NCI-H146 (cell line): ENCODE results near the gene ARVCF.

Experiments used
- DNase-seq: peaks from one replicate; lab custom pipeline; 2025; lab: John Stamatoyannopoulos, UW

Gene ARVCF

DNA sequence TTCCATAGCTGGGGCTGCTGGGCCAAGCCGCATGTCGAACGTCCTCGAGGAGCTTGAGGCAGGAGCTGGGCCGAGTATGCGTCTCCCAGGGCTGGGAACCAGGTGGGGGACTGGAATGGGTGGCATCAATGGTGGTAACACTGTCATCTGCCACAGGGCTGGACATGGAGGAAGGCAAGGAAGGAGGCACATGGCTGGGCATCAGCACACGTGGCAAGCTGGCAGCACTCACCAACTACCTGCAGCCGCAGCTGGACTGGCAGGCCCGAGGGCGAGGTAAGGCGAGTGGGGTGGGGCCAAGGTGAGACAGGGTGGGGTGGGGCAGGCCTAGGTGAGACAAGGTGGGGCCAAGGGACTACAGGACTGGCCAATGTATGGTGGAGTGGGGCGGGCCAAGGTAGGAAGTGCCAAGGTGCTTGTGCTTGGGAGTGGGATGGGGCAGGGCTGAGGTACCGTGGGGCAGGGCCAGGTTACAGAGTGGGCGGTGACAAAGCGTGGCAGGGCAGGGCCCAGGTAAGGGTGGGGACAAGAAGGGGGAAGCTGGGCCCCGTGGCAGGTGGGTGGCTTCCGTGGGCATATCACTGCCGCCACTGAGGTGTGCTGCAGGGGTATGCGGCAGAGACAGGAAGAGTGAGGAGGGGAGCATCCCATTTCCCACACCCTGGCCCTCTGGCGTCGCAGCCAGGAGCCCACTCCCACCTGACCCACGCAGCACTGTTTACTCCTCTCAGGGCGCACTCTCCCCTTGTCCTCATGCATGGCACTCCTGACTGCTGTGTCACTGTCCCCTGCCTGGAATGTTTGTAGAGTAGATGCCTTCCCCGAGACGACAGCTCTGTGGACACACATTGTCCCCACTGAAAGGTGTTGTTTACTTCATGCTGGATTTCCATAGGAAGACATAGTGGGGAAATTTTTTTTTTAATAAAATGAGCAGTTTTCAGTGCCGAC is 36.0 kb upstream of the ARVCF start:
- DNase-seq: no peak

DNA sequence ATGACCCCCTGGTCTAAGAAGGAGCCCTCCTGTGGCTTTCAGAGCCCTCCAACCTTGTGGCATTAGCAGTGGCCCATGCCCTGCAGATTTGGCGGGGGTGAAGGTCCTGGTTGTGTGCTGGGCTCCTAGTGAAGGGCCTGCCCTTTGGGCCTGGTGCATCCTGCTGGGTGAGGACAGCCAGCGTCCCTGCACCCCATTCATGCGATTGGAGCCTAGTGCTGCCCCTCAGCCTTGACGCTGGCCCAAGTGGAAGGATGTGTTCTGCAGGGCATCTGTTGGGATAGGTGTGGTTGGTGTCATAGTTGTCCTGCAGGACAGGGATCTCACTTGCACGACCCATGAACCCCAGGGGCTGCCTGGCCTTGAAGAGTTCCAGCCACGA is 35.3 kb upstream of the ARVCF start:
- DNase-seq: no peak

DNA sequence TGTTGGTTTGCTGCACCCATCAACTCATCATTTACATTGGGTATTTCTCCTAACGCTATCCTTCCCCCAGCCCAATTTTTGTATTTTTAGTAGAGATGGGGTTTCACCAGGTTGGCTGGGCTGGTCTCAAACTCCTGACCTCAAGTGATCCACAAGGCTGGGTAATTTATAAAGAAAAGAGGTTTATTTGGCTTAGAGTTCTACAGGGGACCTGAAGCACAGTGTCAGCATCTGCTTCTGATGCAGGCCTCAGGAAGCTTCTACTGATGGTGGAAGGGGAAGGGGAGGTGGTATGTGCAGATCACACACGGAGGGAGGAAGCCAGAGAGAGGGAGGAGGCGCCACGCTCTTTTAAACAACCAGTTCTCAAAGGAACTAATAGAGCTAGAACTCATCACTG is 30.1 kb upstream of the ARVCF start:
- DNase-seq: no peak

DNA sequence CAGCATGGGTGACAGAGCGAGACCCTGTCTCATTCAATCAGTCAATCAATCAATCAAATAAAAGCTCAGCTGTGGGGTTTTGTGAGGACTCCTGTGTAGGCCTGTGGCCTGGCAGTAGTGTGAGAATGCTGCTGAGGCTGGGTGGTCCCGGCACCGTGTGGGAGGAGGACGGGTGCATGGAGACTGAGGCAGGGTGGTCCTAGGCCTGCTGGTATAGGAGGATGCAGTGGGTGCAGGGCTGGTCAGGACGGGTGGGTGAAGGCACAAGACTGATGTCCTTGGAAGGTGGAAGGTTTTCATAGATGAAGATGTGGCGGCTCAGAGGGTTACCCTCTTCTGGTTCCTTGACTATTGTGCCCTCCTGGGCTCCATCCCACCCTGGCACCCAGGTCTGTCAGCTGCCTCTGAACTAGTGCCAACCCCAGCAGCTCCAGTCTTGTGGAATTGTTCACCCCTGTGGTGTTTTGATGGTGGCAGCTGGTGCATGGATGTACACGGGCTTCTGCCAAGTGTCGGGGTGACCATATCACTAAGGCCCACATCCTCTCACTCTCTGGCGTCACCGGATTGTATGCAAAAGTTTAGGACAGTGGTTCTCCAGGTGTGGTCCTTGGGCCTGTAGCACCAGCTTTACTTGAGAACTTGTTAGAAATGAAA is 28.0 kb upstream of the ARVCF start:
- no peak for DNase-seq

DNA sequence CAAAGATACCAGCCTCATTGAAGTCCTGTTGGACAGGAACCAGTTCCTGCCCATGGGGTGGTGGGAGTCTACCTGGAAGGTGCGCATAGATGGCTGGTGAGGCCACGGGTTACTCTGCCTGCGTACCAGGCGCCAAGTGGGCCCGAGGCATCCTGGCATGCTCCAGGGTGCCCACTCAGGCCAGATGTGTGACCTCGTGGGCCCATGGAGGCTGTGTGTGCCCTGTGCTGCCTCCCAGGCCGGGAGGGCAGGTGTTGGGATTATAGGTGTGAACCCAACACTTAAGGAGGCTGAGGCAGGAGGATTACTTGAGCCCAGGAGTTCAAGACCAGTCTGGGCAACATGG is 27.3 kb upstream of the ARVCF start:
- DNase-seq: no peak

DNA sequence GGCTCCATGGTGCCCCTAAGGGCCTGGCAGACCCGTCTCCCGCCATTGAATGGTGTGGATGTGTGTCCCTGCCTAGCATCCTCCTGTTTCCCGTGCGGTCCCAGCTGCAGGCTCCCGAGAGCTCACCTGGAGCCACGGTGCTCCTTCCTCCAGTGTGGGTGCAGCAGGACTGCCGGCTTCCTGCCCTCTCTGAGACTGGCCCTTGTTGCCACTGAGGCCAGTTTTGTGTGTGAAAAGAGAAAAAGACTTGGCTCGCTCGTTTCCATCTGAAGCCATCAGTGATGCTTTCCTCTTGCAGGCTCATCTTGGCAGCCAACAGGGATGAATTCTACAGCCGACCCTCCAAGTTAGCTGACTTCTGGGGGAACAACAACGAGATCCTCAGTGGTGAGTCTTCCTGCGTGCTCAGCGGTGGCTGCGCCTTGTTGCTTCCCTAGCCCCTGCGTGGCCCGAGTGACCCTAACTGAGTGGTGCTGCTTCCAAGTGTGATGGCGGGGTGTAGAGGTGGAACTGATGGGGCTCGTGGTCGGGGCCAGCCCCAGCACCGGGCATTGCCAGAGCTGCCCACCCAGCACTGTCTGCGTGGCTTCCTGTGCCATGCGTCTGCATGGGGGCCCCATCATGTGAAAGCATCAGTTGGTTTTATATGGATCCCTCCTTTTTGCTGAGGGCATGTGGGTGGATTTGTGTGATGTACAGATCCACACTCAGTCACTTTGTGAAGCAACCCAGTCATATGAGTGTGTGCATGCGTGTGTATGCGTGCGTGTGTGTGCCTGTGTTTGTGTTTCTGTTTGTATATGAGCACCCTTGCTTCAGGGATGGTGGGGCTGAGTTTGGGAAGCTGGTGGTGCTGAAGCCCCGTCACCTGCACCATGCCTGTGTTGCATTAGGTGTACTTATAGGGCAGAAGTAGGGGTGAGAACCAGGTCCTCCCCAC is 26.7 kb upstream of the ARVCF start:
- DNase-seq: no peak

DNA sequence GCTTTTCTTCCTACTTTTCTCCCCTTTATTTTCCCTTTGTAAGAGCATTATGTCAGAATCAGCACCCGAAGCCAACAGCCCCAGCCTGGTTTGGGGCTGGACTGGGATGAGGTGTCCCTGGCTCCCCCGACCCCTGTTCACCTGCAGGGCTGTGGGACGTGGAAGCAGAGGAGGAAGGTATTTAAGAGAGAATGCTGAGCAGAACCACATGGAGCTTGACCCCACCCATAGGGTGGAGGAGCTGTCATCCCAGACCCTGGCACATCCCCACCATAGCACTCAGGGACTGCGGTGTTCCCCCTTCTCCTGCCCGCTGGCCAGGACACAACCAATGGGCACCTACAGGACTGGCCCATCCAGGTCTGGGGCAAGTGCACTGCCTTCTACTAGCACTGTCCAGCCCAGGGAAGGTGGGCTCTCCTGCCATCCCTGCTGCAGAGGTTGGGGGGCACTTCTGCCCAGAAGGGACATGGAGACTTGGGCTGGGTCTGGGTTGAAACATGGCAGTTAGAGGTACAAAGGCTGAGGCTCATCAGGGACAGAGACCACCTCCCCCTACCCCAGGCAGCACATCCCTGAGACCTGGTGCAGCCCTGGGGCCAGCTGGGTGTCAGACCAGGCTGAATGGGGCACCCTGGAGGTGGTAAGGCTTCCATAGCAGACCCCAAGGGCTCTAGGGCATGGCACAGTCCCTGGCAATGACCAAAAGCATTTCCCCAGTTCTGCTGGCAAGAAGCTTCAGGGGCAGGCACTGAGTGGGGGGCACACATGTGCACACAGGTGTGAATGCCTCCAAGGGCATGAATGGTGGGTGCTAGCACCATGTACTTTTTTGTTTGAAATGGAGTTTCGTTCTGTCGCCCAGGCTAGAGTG is 23.9 kb upstream of the ARVCF start:
- no peak for DNase-seq

DNA sequence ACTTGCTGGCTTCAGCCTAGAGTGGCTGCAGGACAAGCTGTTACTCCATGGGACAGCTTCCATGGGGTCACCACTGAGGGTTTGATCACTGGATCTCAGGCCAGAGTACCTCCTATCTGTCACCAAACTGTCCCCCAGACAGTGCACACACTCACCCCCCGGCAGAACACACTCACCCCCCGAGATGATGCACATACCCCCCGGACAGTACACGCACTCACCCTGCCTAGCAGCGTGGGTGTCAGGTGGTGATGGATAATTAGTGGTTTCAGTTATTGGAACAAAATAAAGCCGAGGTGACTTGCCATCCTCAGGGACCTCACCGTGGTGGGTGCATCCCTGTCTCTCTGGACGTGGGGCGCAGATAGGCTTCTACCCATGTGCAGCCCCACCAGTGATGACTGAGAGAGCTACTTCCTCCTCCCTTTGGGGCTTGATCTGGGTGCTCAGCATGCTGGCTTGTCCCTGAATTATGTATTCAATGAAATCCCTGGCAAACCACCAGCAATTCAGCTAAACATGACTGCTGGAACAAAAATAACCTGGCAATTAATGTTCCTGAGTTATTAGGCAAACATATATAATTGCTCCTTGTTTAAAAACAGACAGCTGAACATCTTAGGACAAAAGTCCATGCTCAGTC is 23.2 kb upstream of the ARVCF start:
- DNase-seq: peak; percentile 58

DNA sequence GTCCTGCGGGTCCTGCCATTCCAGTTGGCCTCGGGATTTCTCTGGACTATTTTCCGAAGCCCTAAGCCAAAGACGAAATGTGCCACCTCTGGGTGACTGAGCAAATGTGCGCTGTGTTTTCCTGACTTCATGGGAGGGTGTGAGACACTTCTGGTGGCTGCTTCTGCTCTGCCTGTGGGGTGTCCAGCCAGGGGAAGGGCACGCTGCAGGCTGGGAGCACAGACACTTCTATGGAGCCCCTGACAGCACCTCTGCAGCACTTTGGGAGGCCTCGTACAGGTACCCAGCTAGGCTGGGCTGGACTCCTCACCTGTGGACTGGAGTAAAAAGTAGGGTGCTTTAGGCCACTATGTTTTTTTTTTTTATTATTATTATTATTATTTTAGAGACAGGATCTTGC is 22.0 kb upstream of the ARVCF start:
- no peak for DNase-seq

DNA sequence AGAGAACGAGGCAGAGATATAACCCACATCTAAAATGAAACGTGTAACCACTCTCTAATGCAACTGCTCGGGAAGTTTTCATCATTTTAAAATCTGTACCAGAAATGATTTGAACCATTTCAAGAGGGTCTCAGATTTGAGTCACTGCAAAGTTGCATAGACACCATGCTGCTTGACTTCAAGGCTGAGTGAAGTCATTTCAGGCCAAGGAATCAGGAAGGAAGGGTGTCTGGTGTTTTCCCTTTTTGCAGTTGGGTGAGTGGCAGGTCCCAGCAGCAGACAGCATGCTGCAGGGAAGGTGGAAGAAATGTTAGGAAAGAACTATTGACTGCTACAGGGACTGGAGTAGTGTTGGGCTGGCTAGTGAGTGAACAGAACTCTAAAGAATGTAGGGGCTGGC is 20.8 kb upstream of the ARVCF start:
- no peak for DNase-seq

DNA sequence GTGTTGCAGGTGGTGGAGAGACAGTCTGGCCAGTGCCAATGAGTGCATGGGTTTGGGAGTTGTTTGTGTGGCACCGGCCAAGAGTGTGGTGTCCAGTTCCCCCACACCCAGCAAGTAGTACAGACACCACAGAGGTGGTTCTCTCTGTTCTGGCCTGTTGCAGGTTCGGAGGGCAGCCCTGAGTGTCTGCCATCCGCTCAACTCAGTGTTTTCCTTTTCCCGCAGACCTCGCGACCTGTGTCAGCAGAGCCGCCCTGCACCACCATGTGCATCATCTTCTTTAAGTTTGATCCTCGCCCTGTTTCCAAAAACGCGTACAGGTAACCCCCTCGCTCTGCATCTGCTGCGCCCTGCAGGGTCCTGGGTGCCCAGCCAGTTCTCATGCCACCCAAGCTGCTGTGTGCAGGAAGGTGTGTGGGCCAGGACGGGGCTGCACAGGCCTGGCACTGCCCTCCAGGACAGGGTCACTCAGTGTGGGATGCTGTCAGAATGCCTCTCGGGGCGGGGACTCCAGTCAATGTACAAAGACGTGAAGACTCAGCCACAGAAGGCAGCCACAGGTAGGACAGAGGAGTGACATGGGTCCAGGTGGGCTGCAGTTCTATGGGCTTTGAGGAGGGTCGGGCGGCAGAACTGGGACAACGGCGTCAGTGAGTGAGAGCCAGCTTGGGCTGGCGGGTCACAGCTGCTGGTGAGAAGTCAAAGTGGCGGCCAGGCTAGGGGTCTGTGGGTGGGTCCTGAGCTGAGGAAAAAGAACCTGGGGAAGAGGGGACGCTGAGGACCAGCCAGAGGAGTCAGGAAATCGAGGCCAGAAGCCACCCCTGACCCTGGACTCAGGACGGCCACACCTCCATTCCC is 20.1 kb upstream of the ARVCF start:
- no peak for DNase-seq

DNA sequence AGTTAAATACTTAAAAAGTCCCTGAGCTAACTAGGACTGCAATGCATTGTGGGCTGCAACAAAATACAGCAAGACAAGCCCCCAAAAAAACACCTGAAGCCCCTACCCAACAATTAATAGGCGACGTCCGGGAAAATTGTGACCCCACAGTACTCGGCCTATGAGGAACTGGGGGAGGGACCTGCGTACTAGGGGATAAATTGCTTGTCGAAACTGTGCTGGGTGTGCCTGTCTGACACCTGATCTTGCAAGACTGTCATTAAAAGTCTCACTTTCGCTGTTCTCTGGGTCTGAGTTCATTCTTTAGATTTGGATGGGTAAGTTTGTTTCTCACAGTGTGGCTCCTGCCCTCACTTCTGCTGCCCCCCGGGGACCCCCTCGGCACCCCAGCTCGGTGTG is 19.5 kb upstream of the ARVCF start:
- no peak for DNase-seq

DNA sequence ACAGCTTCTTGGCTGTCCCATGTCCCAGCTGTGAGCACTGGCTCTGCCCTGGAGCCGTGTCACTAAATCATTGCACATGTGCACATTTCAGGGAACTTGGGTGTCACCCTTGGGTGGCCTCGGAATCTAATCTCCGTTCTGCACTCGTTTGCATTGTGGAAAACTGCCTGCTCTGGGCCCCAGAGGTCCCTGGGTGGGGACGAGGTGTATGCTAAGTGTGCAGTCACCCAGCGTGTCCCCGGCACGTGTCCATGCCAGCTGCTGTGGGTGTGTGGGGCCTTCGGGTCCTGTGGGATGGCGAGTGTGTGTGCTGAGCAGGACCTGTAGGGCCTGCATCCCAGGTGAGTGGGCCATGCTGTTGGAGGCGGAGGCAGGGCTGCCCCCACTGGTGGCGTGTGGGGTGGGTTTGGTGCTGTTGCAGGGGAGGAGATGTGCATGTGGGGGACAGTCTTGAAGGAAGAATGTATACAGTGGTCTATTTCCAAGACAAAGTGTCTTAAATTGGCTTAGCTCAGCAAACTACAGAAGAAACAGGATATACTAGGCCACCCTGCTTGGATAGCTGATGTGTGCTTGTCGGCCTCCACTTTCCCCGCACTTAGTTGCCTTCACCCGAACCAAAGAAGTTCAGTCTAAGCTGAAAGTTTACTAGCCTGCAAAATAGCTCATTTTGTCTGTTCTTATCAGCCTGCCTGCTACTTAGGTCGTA is 18.9 kb upstream of the ARVCF start:
- DNase-seq: no peak

DNA sequence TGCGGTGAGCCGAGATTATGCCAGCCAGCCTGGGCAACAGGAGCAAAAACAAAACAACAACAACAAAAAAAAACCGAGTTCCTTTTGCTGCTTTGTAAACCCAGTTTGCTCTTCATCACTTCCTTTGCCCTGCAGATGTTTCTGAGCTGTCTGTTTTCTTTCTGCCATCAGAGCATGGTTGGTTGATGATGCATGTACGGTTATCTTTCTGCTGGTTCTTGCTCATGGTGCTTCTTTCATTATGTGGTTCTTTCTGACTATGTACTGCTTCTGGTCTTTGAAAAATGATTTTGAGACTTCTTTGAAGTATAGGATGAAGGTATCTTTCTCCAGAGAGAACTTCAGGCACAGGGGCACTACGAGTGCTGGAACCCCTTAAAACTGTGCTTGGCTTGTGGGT is 17.5 kb upstream of the ARVCF start:
- DNase-seq: no peak

DNA sequence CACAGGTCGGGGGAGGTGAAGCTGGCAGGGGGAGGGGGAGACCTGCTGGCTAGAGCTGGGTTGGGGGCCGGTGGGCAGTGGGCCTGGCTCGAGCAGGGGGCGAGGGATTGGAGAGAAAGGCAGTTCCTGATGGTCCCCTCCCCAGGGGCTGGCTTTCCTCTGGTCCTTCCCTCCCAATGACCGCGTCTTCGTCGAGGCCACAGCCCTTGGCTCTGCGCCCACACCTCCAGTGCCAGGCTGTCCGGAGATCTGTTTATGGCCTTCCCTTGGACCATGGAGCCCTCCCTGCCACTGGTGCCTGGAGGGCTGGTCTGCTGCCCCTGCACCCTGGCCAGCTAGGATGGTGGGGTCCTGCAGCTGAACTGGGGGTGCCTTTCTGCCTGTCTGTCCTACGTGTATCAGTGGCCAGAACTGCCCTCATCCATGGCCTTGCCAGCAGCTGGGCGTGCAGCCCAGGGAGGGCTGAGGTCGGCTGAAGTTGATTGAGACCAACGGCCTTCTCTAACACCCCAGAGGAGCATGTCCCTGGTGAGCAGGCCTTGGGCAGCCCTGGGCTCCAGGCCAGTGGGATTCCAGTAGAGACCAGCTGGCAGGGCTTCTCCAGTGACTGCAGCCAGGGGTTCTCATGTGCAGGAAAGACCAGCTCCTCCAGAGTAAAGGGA is 16.6 kb upstream of the ARVCF start:
- no peak for DNase-seq

DNA sequence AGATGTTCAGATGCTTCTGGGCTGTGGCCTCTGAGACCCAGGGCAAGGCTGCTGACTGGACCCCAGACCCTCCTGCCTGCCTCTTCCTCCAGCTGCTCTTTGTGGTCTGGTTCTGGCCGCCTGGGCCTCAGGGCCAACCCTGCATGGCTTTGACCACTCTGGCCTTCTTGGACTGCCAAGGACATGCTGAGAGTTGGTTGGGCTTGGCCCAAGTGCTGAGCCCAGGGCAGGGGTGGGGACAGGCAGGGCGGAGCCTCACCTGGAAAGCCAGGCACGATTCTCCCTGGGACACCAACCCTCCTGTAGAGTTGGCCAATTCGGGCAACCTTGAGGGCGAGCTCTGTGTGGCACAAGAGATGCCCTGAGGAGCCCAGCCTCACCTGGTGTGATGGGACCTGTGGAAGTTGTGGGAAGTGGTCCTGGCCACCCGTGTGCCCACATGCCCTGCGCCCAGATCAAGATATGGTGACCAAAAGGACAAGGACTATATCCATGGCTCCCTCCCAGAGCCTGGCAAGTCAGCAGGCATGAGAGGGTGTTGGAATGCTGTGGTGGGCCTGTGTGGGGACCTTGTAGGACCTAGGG is 15.9 kb upstream of the ARVCF start:
- no peak for DNase-seq

DNA sequence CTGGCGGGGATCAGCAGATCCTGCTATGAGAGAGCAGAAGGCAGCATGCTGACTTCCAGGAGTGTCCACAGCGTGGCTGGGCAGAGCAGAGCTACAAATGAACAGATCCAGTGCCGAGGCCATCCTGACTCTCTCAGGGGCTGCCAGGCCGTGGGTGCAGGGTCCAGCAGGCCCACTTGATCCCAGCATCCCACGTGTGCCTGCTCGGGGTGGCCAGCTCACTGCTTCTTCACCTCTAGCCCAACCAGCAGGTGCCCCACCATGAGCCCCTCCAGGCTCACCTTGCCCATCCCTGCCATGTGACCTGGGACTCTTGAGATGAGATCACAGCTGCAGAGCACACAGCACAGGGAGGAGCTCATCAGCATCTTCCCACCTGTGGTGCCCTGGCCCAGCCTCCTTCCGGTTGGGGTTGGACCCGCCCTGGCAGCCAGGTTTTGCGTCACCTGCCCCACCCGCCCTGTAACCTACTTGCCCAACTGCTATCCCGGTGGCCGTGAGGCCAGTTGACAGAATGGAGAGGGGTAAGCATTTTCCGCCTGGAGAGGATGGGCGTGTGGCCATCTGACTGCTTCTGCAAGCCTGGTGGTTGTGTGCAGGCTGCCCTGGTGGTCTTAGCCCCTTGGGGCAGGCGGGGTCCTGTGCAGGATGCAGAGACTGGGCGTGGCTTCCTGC is 15.2 kb upstream of the ARVCF start:
- peak; percentile 79 for DNase-seq
